Measurements from ENCODE around the gene SH2B2. TPM values are rescaled to one million over a fixed set of nuclear protein-coding genes. Genes with fewer than 3 reads are reported as not detected.
"Not testable (repeated sequence)": the region's sequence is repeated elsewhere in the genome, so short reads cannot be mapped to it uniquely, and the experiment has no call there.

The SH2B2 gene
- total and polyA plus RNA-seq, 4 donors, result 0.50 to 15.6 (median 3.9) TPM

DNA sequence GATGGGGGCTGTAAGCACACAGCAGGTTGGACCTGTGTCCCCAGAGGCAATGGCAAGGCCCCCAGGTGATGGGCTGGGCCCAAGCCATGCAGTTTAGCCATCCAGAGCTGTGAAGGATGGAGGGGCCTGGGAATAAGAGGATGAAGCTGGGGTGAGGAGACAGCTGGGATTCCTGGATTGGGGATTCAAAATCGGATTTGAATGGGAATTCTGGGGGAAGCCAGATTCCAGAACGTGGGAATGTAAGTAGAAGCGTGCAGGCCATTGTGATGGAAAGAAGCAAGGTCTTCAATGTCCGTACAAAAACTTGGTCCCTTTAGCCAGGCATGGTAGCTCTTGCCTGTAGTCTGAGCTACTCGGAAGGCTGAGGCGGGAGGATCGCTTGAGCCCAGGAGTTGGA is 9.8 kb downstream of the SH2B2 start:
- no peaks in the 10 kb centered on the region for H3K4me1 ChIP-seq (ENCODE audit: control insufficient read depth in 1 of 2, insufficient read depth in 2 of 2, low read length in 2 of 2)
- H3K9me3 ChIP-seq (ENCODE audit: control insufficient read depth, low read length), result no peaks in the 10 kb centered on the region
- DNase-seq (no peak), ATAC-seq (ENCODE audit: low FRiP score) (no peak)
- intact Hi-C loops (cut with DNase I), result no loop called here
- H3K27me3 ChIP-seq (ENCODE audit: control insufficient read depth in 1 of 2, insufficient read depth in 2 of 2, low read length in 1 of 2), result no peaks in the 10 kb centered on the region
- H3K27ac ChIP-seq (ENCODE audit: low read depth in 1 of 2, low read length in 2 of 2), result no peak overlapping the region
- H3K36me3 ChIP-seq (ENCODE audit: control insufficient read depth in 1 of 2, insufficient read depth in 2 of 2, low read length in 1 of 2), result no peaks in the 10 kb centered on the region
- WGBS, 2 donors, result 85 to 89% methylated on average over 7 of the region's 7 CpGs
- H3K4me3 ChIP-seq (ENCODE audit: low read length in 2 of 2), result no peak overlapping the region

- ATAC-seq (ENCODE audit: low FRiP score) (no peak), DNase-seq (no peak)
- WGBS, 2 donors, result 93 to 95% methylated on average over 10 of the region's 10 CpGs
- H3K9me3 ChIP-seq (ENCODE audit: control insufficient read depth, low read length), result no peaks in the 10 kb centered on the region
- no peak overlapping the region for H3K27ac ChIP-seq (ENCODE audit: low read depth in 1 of 2, low read length in 2 of 2)
- no peak overlapping the region for H3K4me3 ChIP-seq (ENCODE audit: low read length in 2 of 2)
- H3K4me1 ChIP-seq (ENCODE audit: control insufficient read depth in 1 of 2, insufficient read depth in 2 of 2, low read length in 2 of 2), result no peaks in the 10 kb centered on the region
- H3K36me3 ChIP-seq (ENCODE audit: control insufficient read depth in 1 of 2, insufficient read depth in 2 of 2, low read length in 1 of 2), result no peaks in the 10 kb centered on the region
- H3K27me3 ChIP-seq (ENCODE audit: control insufficient read depth in 1 of 2, insufficient read depth in 2 of 2, low read length in 1 of 2), result no peaks in the 10 kb centered on the region
- intact Hi-C loops (cut with DNase I), result no loop called here
Observed at GRCh38 chr7:102297487-102298218, 11.0 kb downstream of the SH2B2 start.

DNA sequence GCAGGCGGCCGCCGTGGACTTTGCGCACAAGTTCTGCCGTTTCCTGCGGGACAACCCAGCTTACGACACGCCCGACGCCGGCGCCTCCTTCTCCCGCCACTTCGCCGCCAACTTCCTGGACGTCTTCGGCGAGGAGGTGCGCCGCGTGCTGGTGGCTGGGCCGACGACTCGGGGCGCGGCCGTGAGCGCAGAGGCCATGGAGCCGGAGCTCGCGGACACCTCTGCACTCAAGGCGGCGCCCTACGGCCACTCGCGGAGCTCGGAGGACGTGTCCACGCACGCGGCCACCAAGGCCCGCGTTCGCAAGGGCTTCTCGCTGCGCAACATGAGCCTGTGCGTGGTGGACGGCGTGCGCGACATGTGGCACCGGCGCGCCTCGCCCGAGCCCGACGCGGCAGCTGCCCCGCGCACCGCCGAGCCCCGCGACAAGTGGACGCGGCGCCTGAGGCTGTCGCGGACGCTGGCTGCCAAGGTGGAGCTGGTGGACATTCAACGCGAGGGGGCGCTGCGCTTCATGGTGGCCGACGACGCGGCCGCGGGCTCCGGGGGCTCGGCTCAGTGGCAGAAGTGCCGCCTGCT is 14.1 kb downstream of the SH2B2 start:
- Histone ChIP-seq H3K4me1 (ENCODE audit: control insufficient read depth in 1 of 2, insufficient read depth in 2 of 2, low read length in 2 of 2) (no peaks in the 10 kb centered on the region), H3K4me3 (ENCODE audit: low read length in 2 of 2) (no peak overlapping the region), H3K36me3 (ENCODE audit: control insufficient read depth in 1 of 2, insufficient read depth in 2 of 2, low read length in 1 of 2) (no peaks in the 10 kb centered on the region), H3K27me3 (ENCODE audit: control insufficient read depth in 1 of 2, insufficient read depth in 2 of 2, low read length in 1 of 2) (no peaks in the 10 kb centered on the region), H3K9me3 (ENCODE audit: control insufficient read depth, low read length) (no peaks in the 10 kb centered on the region), H3K27ac (ENCODE audit: low read depth in 1 of 2, low read length in 2 of 2) (no peak overlapping the region)
- 21 to 26% methylated on average over 84 of the region's 84 CpGs for WGBS, 2 donors
- DNase-seq (no peak), ATAC-seq (ENCODE audit: low FRiP score) (no peak)
- intact Hi-C loops (cut with DNase I), result no loop called here

- ATAC-seq (ENCODE audit: low FRiP score), result not testable (repeated sequence)
Observed at GRCh38 chr7:102301367-102301766, 14.7 kb downstream of the SH2B2 start.

GRCh38 chr7:102302025-102302424 is 15.4 kb downstream of the SH2B2 start:
- intact Hi-C loops (cut with DNase I), result no loop called here
- Histone ChIP-seq H3K36me3 (ENCODE audit: control insufficient read depth in 1 of 2, insufficient read depth in 2 of 2, low read length in 1 of 2) (no peaks in the 10 kb centered on the region), H3K4me1 (ENCODE audit: control insufficient read depth in 1 of 2, insufficient read depth in 2 of 2, low read length in 2 of 2) (no peaks in the 10 kb centered on the region), H3K27me3 (ENCODE audit: control insufficient read depth in 1 of 2, insufficient read depth in 2 of 2, low read length in 1 of 2) (no peaks in the 10 kb centered on the region), H3K27ac (ENCODE audit: low read depth in 1 of 2, low read length in 2 of 2) (no peak overlapping the region), H3K4me3 (ENCODE audit: low read length in 2 of 2) (no peak overlapping the region), H3K9me3 (ENCODE audit: control insufficient read depth, low read length) (no peaks in the 10 kb centered on the region)
- WGBS, 2 donors, result 94% methylated on average over 6 of the region's 6 CpGs
- ATAC-seq (ENCODE audit: low FRiP score) (no peak), DNase-seq (no peak)

More at GRCh38 chr7:102301367-102301766, 14.7 kb downstream of the SH2B2 start:
- intact Hi-C loops (cut with DNase I); H3K36me3 ChIP-seq (ENCODE audit: control insufficient read depth in 1 of 2, insufficient read depth in 2 of 2, low read length in 1 of 2); H3K4me3 ChIP-seq (ENCODE audit: low read length in 2 of 2); DNase-seq; H3K27me3 ChIP-seq (ENCODE audit: control insufficient read depth in 1 of 2, insufficient read depth in 2 of 2, low read length in 1 of 2); H3K4me1 ChIP-seq (ENCODE audit: control insufficient read depth in 1 of 2, insufficient read depth in 2 of 2, low read length in 2 of 2); H3K9me3 ChIP-seq (ENCODE audit: control insufficient read depth, low read length); H3K27ac ChIP-seq (ENCODE audit: low read depth in 1 of 2, low read length in 2 of 2): not testable (repeated sequence)
- WGBS, 2 donors, result 91 to 94% methylated on average over 14 of the region's 14 CpGs

- DNase-seq, result no peak
- Histone ChIP-seq H3K27ac (ENCODE audit: low read depth in 1 of 2, low read length in 2 of 2) (no peak overlapping the region), H3K9me3 (ENCODE audit: control insufficient read depth, low read length) (no peaks in the 10 kb centered on the region), H3K27me3 (ENCODE audit: control insufficient read depth in 1 of 2, insufficient read depth in 2 of 2, low read length in 1 of 2) (no peaks in the 10 kb centered on the region), H3K4me3 (ENCODE audit: low read length in 2 of 2) (no peak overlapping the region), H3K36me3 (ENCODE audit: control insufficient read depth in 1 of 2, insufficient read depth in 2 of 2, low read length in 1 of 2) (no peaks in the 10 kb centered on the region), H3K4me1 (ENCODE audit: control insufficient read depth in 1 of 2, insufficient read depth in 2 of 2, low read length in 2 of 2) (no peaks in the 10 kb centered on the region)
- 83 to 84% methylated on average over 13 of the region's 13 CpGs for WGBS, 2 donors
- intact Hi-C loops (cut with DNase I), result no loop called here
- no peak for ATAC-seq (ENCODE audit: low FRiP score)
Observed at GRCh38 chr7:102303669-102304422, 17.2 kb downstream of the SH2B2 start.

- Histone ChIP-seq H3K27me3 (ENCODE audit: control insufficient read depth in 1 of 2, insufficient read depth in 2 of 2, low read length in 1 of 2) (no peaks in the 10 kb centered on the region), H3K9me3 (ENCODE audit: control insufficient read depth, low read length) (no peaks in the 10 kb centered on the region), H3K4me1 (ENCODE audit: control insufficient read depth in 1 of 2, insufficient read depth in 2 of 2, low read length in 2 of 2) (no peaks in the 10 kb centered on the region), H3K27ac (ENCODE audit: low read depth in 1 of 2, low read length in 2 of 2) (no peak overlapping the region), H3K36me3 (ENCODE audit: control insufficient read depth in 1 of 2, insufficient read depth in 2 of 2, low read length in 1 of 2) (no peaks in the 10 kb centered on the region), H3K4me3 (ENCODE audit: low read length in 2 of 2) (no peak overlapping the region)
- 77 to 78% methylated on average over 11 of the region's 11 CpGs for WGBS, 2 donors
- ATAC-seq (ENCODE audit: low FRiP score) (no peak), DNase-seq (no peak)
- intact Hi-C loops (cut with DNase I), result no loop called here
Observed at GRCh38 chr7:102304668-102305067, 18.0 kb downstream of the SH2B2 start.

GRCh38 chr7:102305414-102306268 is 19.0 kb downstream of the SH2B2 start:
- 95 to 97% methylated on average over 16 to 17 of the region's 17 CpGs for WGBS, 2 donors
- no peaks in the 10 kb centered on the region for H3K4me1 ChIP-seq (ENCODE audit: control insufficient read depth in 1 of 2, insufficient read depth in 2 of 2, low read length in 2 of 2)
- DNase-seq (no peak), ATAC-seq (ENCODE audit: low FRiP score) (no peak)
- H3K9me3 ChIP-seq (ENCODE audit: control insufficient read depth, low read length), result no peaks in the 10 kb centered on the region
- intact Hi-C loops (cut with DNase I), result no loop called here
- no peak overlapping the region for H3K4me3 ChIP-seq (ENCODE audit: low read length in 2 of 2)
- no peak overlapping the region for H3K27ac ChIP-seq (ENCODE audit: low read depth in 1 of 2, low read length in 2 of 2)
- no peaks in the 10 kb centered on the region for H3K27me3 ChIP-seq (ENCODE audit: control insufficient read depth in 1 of 2, insufficient read depth in 2 of 2, low read length in 1 of 2)
- no peaks in the 10 kb centered on the region for H3K36me3 ChIP-seq (ENCODE audit: control insufficient read depth in 1 of 2, insufficient read depth in 2 of 2, low read length in 1 of 2)

Data from aorta (tissue), 5 donors.